GM12878 (cell line): ENCODE data around the gene CYSTM1. TPM values are rescaled to one million over a fixed set of nuclear protein-coding genes. Genes with fewer than 3 reads are reported as not detected.

Source experiments
- ATAC-seq: fragments of 200-7000 bp; cut with Tn5 transposase; 3 replicates; pipeline ENCODE4 v1.9.1; 2020; ENCODE audit warnings: mild to moderate bottlenecking, moderate library complexity
- BruUV-seq: library from RNA; stranded (reverse); fragments of 400-500 nt; replicated peaks from 2 replicates; lab custom pipeline; 2021; lab: Mats Ljungman, UMichigan
- CTCF ChIA-PET: fragments of 300-600 bp; sonication (Branson Sonifier 250); formaldehyde crosslinking; extraction: SDS; loops from one replicate; lab custom pipeline; 2021; ENCODE audit warnings: inconsistent platforms; lab: Yijun Ruan, JAX
- POLR2A ChIA-PET: fragments of 350-600 bp; formaldehyde crosslinking; extraction: SDS; loops from one replicate; lab custom pipeline; 2021; ENCODE audit warnings: inconsistent platforms; lab: Charles Lee
- RAD21 ChIA-PET: fragments of 300-600 bp; sonication (Branson Sonifier 250); formaldehyde crosslinking; loops from one replicate; lab custom pipeline; 2023; ENCODE audit warnings: antibody characterized with exemption; ENCODE audit not compliant: unreplicated experiment; lab: Charles Lee
- SMC1A ChIA-PET: fragments of 300-600 bp; sonication (Branson Sonifier 250); formaldehyde crosslinking; loops from one replicate; lab custom pipeline; 2023; ENCODE audit not compliant: unreplicated experiment, uncharacterized antibody; lab: Charles Lee
- DNase-seq: peaks from one replicate; pipeline ENCODE4 v3.0.0-alpha.2; 2011; ENCODE audit warnings: low read depth, low spot score
- FAIRE-seq: peaks from 3 replicates; lab custom pipeline; 2011; peaks lifted over from hg19 to GRCh38; lab: Jason Lieb, UNC
- H2AFZ ChIP-seq: 2 replicates; pipeline ENCODE4 v1.6.0; 2011; ENCODE audit warnings: low read depth, low read length, control low read depth; ENCODE audit not compliant: control insufficient read depth
- H3K27ac ChIP-seq: 2 replicates; pipeline ENCODE4 v1.5.1; 2011; ENCODE audit warnings: control low read depth; ENCODE audit not compliant: control insufficient read depth, insufficient read depth
- H3K27me3 ChIP-seq, 2 experiments: replicated peaks in 1 of 2; 2 replicates each; pipeline versions ENCODE4 v1.6.0 to v1.6.1; 2011; ENCODE audit warnings: low read length in 1 of 2; ENCODE audit not compliant: control insufficient read depth in 2 of 2, insufficient read depth in 2 of 2
- H3K36me3 ChIP-seq, 2 experiments: 2 replicates each; pipeline ENCODE4 v1.5.1; 2011; ENCODE audit warnings: low read length in 1 of 2; ENCODE audit not compliant: control insufficient read depth in 2 of 2, insufficient read depth in 2 of 2
- H3K4me1 ChIP-seq: 2 replicates; pipeline ENCODE4 v1.6.1; 2011; ENCODE audit warnings: mild to moderate bottlenecking, low read length, moderate library complexity, mixed read lengths; ENCODE audit not compliant: control insufficient read depth, insufficient read depth
- H3K4me2 ChIP-seq: 2 replicates; pipeline ENCODE4 v1.6.0; 2011; ENCODE audit warnings: control low read depth; ENCODE audit not compliant: control insufficient read depth, insufficient read depth
- H3K4me3 ChIP-seq: fragments of 200-600 bp; sonication (generic); 2 replicates; pipeline ENCODE4 v1.5.1; 2016
- H3K79me2 ChIP-seq: 2 replicates; pipeline ENCODE4 v1.6.0; 2011; ENCODE audit warnings: low read length; ENCODE audit not compliant: control insufficient read depth, insufficient read depth
- H3K9ac ChIP-seq: 2 replicates; pipeline ENCODE4 v1.8.0; 2011; ENCODE audit warnings: low read length, control low read depth, mixed read lengths; ENCODE audit not compliant: control insufficient read depth, insufficient read depth
- H3K9me3 ChIP-seq: replicated peaks from 3 replicates; pipeline ENCODE4 v1.5.1; 2011; ENCODE audit warnings: mild to moderate bottlenecking, low read length; ENCODE audit not compliant: control insufficient read depth, insufficient read depth
- H4K20me1 ChIP-seq: 2 replicates; pipeline ENCODE4 v1.6.0; 2011; ENCODE audit not compliant: control insufficient read depth, insufficient read depth
- CHD4 ChIP-seq: fragments of 200-600 bp; sonication (generic); IDR thresholded peaks from 2 replicates; pipeline ENCODE4 v1.6.1; 2016; ENCODE audit warnings: mild to moderate bottlenecking
- E4F1 ChIP-seq: fragments of 450-650 bp; IDR thresholded peaks from 2 replicates; pipeline ENCODE4 v1.6.1; 2018; ENCODE audit warnings: borderline replicate concordance, mild to moderate bottlenecking; ENCODE audit not compliant: partially characterized antibody
- MEF2A ChIP-seq: IDR thresholded peaks from 2 replicates; pipeline ENCODE4 v1.6.1; 2011; ENCODE audit warnings: low read depth, mild to moderate bottlenecking, low read length, moderate library complexity; ENCODE audit not compliant: insufficient read depth
- PBX3 ChIP-seq: IDR thresholded peaks from 2 replicates; pipeline ENCODE4 v1.6.1; 2011; ENCODE audit warnings: mild to moderate bottlenecking, low read depth, low read length, moderate library complexity; ENCODE audit not compliant: insufficient replicate concordance
- REST ChIP-seq: IDR thresholded peaks from 2 replicates; pipeline ENCODE4 v1.6.1; 2012; ENCODE audit warnings: mild to moderate bottlenecking, low read depth, low read length
- STAT3 ChIP-seq: IDR thresholded peaks from 2 replicates; pipeline ENCODE4 v1.6.1; 2011; ENCODE audit warnings: low read depth, low read length, improper control_type of control experiment
- SUPT20H ChIP-seq: IDR thresholded peaks from 2 replicates; pipeline ENCODE4 v1.6.1; 2011; ENCODE audit warnings: low read depth, mild to moderate bottlenecking, low read length, moderate library complexity, borderline replicate concordance; ENCODE audit not compliant: control insufficient read depth
- TBL1XR1 ChIP-seq: IDR thresholded peaks from 2 replicates; pipeline ENCODE4 v1.6.1; 2012; ENCODE audit warnings: low read depth, low read length, improper control_type of control experiment
- YBX1 ChIP-seq: fragments of 450-650 bp; IDR thresholded peaks from 2 replicates; pipeline ENCODE4 v1.6.1; 2016; ENCODE audit warnings: antibody characterized with exemption
- ZBED1 ChIP-seq: IDR thresholded peaks from 2 replicates; pipeline ENCODE4 v1.6.1; 2016; ENCODE audit warnings: borderline replicate concordance
- WGBS: methylation state at CpG from one replicate; pipeline ENCODE4 v1.1.6; 2016; ENCODE audit warnings: low lambda C conversion rate; ENCODE audit not compliant: insufficient replicate concordance, insufficient coverage; ENCODE audit errors: missing lambda C conversion rate; 5-methylcytosine and 5-hydroxymethylcytosine counted together
- in situ Hi-C: fragments of 300-500 bp; cut with MboI; formaldehyde crosslinking; loops from 9 replicates; pipeline ENCODE4 v1.14.3; 2018; ENCODE audit warnings: mixed read lengths
- intact Hi-C: fragments of 100-400 bp; cut with micrococcal nuclease; formaldehyde crosslinking; loops from one replicate; pipeline ENCODE4 v1.14.2; 2022; ENCODE audit not compliant: unreplicated experiment
- polyA plus RNA-seq, 11 experiments: library from polyadenylated mRNA; depleted of rRNA in 4 of 11; unstranded in 6 of 11; stranded (reverse) in 5 of 11; fragments of >200 nt; fragmentation: Nextera tagmentation in 4 of 11; fragmentation: Illumina TruSeq in 1 of 11; extraction: Ambion mirVana in 4 of 11; extraction: Trizol in 1 of 11; gene quantifications; 1 replicate in 1 of 11; 2 replicates in 10 of 11; pipeline versions ENCODE4 v1.2.1 to v1.2.3, GENCODE V29; 2011 to 2016; ENCODE audit warnings: inconsistent platforms in 2 of 11, missing spikeins in 2 of 11, low read depth in 1 of 11
- total RNA-seq, 4 experiments: library from RNA; depleted of rRNA in 3 of 4; stranded (reverse); fragments of >200 nt in 3 of 4; fragmentation: Illumina TruSeq in 1 of 4; extraction: Trizol in 1 of 4; gene quantifications; 2 replicates each; pipeline versions ENCODE4 v1.2.1 to v1.2.3, GENCODE V29; 2013 to 2021

The CYSTM1 gene
- total and polyA plus RNA-seq, 10 of the 15 experiments (the other 5 are each of a cell fraction or from before 2014, with no cell fraction given) = 52.7 to 261 (median 98.7) TPM

DNA sequence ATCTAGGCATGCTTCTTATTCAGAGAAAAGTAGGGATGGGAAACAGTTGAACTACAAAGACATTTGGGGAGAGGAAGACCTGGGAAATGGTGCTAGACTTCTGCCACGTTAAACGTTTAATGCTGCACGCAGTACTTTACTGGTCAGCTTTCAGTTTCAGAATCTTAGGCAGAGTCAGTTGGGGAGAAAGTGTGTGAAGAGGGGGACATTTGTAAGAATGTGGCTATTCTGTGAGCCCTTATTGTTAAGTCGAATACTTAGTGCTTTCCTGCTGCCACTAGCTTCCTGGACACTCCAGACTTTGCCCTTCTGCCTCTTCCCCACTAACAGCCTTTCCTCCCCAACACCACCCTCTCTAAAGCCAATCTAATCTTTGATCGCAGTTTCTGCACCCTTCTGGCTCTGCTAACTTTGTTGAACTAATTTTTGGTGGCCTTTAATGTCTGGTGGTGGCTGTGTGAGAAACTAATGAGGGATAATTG, 6.1 kb downstream of the CYSTM1 start (continued):
- no peak for TF ChIP-seq SUPT20H
- TF ChIP-seq YBX1 = no peak
- TF ChIP-seq PBX3 = no peak
- TF ChIP-seq REST = no peak
- TF ChIP-seq MEF2A = no peak

DNA sequence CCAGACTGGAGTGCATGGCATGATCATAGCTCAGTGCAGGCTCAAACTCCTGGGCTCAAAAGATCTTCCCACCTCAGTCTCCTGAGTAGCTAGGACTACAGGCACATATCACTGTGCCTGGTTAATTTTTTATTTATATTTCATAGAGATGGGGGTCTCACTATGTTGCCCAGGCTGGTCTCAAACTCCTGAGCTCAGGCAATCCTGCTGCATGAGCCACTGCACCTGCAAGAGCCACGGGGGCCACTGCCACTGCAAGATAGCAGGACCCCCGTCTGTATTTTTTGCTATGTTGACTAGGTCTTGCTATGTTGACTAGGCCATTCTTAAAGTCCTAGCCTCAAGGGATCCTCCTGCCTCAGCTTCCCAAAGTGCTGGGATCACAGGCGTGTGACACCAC, 6.5 kb downstream of the CYSTM1 start:
- no TSS peak for BruUV-seq
- Histone ChIP-seq H4K20me1 (no peaks in the 10 kb centered on the region), H3K9ac (no peak overlapping the region), H3K79me2 (peaks cover 3% of the 10 kb centered on the region), H3K27ac (peak overlapping the region; percentile 67; the same call in 1 of the 2 replicates), H3K4me1 (peaks cover 18% of the 10 kb centered on the region), H2AFZ (no peak overlapping the region), H3K36me3 (no peaks in the 10 kb centered on the region), H3K9me3 (no peaks in the 10 kb centered on the region), H3K4me3 (no peak overlapping the region; the same call in 1 of the 2 replicates), H3K4me2 (peak overlapping the region; percentile 51; the same call in 1 of the 2 replicates), H3K27me3 (no peaks in the 10 kb centered on the region)
- CTCF ChIA-PET = interaction anchor here (0.8 to 3.7 kb wide), 7 partner anchors 12 to 171 kb away, joined by 4 to 17 read pairs (median 4); no protein-coding TSS in a partner anchor
- intact Hi-C loops (no loop called here), in situ Hi-C loops (no loop called here)
- ATAC-seq (peak; percentile 14), DNase-seq (no peak), FAIRE-seq (no peak)
- POLR2A ChIA-PET = no interaction called here
- WGBS = 89% methylated on average over 3 of the region's 3 CpGs
- SMC1A ChIA-PET = interaction anchor here (0.8 to 2.4 kb wide), 7 partner anchors 7 to 58 kb away, joined by 3 to 11 read pairs (median 4); no protein-coding TSS in a partner anchor
- RAD21 ChIA-PET = interaction anchor here (0.8 to 1.2 kb wide), 3 partner anchors 39 to 108 kb away, joined by 3 read pairs; no protein-coding TSS in a partner anchor
- TF ChIP-seq E4F1 (no peak), CHD4 (no peak), ZBED1 (no peak), TBL1XR1 (no peak), STAT3 (no peak)
